Hepatic stellate cell (primary cell): ENCODE results near the gene GET4.

ENCODE experiments used
- DNase-seq: peaks from one replicate; pipeline ENCODE4 v3.0.0; 2011; ENCODE audit warnings: low spot score

The GET4 gene

DNA sequence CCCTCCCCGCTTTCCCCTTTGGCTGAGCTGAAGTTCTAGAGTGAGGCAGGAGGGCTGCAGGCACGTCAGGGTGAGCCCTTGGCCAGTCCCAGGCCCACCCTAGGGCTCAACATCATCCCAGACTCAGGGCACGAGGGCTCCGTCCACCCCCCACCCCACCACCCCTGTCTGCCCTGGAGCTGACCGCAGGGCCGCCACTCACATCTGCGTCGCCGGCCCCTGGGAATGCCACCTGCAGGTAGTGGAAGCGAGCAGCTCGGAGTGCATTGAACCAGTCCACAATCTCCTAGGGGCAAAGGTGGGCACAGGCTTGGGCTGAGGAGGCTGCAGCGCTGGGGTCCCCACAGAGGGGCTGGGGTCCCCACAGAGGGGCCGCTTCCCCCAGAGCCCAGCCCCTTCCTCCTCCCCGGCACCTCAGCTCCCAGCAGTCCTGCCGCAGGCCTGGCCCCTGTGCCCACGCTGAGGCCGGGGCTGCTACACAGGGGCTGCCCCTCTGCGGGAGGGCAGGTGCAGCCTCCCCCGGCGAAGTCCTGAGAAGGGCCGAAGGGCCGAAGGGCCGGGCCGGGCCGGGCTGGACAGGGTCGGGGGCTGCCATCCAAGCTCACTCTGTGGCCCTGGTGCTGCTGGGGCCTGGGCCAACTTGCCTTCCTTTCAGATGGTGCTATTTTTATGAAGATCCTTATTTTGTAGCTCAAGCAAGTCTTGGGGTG lies 24.1 kb downstream of the GET4 start:
- DNase-seq, result no peak

DNA sequence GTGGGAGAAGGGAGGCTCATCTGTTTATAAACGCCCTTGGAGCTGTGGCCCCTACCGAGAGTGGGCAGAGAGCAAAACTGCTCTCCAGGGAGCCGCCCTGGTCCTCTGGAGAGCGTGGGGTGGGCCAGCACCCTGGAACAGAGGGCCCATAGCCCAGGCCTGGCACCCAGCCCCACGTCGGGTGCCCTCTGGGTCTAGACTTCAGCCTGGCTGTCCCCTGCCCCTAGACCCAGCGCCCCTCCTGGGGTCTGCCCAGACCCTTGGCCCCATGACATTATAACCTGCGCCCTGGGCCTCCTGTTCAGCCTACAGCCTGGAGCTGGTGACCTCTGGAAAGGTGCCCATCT lies 24.7 kb downstream of the GET4 start:
- DNase-seq, result no peak

DNA sequence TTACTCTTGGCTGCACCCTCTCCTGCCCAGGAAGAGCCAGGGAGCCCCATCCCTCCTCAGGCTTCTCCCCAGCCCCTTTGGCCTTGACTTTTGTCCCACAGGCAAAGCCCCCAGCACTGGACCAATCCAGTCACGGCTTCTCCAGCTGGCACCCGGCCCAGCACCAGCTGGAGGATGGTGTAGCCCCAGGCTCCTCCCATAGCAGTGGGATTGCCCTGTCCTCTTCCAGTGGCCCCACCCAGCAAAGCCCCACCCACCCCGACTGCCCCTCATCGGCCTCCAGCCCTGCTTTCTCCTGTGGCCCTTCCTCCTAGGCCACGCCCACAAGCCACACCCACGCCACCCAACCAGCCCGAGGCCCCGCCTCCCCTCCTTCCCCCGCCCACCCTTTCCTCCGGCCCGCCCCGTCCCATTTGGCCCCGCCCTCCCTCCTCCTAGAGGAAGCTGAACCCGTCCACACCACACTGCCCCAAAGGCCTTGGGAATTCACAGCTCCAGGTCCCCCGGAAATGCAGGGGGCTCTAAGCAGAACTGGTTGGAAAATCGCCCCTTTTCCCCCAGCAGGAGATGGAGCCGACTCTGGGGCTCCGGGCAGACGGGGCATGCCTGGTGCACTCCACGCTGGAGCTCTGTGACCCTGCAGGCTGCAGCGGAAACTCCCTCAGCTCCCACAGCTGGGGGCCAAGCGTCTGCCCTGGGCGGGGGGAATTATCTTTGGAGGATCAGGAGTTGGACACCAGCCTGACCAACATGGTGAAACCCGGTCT lies 25.2 kb downstream of the GET4 start:
- peak; percentile 94 for DNase-seq

DNA sequence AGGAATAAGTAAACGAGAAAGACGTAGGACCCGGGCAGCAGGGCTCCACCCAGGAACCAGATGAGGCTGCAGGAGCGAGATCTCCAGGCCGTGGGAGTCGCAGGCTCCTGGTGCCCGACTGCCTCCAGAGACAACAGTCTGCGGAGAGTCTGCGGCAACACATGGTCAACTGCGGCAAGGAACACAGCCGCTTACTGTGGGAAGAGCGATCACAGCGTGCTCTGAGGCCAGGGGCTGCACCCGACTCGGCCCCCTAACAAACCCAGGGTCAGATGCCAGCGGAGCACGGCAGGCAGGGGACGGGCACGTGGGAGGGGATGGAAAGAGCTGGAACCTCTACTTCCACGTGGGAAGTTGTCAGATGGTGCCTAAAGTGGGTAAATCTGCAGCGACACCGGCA lies 26.6 kb downstream of the GET4 start:
- no peak for DNase-seq

DNA sequence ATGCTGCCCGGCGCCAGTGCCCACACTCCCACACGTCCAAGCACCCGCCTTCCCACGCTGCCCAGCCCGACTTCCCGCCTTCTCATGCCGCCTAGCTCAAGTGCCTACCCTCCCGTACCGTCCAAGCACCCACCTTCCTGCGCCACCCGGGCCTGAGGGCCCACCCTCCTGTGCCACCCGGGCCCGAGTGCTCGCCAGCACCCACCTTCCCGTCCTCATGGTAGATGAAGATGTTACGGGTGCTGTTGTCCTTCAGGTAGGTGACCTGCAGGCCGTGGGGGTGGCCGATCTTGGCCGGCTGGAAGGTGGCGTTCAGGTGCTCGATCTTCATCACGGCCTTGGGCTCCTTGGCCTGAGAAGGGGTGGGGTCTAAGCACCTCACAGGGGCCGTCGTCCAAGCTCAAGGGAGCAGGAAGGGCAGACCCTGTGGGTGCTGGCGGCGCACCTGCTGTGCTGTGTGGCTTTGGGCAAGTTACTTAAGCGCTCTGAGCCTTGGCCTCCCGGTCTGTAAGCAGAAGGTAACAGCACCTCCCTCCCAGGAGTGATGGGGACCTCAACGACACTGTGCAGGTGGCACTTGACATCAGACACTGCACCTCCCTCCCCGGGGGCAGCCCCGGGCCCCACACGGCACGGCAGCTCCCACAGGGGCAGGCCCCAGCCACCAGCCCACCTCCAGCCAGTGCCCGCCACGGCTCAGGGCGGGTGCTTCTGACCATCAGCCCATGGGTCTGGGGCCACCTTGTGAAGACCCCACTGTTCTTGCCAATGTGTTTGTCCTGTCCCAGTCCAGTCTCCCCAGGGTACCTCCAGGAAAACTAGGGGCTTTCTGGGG lies 27.8 kb downstream of the GET4 start:
- no peak for DNase-seq

DNA sequence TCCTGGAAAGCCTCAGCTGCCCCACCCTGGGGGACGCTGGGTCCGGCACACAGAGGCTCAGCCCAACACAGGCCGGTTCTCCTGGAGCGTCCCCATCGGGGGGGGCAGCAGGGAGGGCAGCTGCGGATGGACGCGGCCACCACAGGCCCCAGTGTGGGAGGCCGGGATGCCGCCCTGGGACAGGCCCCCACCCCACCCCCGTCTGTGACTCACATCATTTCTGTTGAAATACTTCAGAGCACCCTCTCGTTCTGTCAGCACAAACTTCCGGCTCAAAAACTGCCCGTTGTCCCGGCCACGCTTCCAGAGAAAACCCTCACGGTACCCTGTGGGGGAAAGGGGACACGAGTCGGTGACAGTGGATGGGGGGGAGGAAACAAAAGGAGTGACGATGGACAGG lies 28.5 kb downstream of the GET4 start:
- peak; percentile 81 for DNase-seq

DNA sequence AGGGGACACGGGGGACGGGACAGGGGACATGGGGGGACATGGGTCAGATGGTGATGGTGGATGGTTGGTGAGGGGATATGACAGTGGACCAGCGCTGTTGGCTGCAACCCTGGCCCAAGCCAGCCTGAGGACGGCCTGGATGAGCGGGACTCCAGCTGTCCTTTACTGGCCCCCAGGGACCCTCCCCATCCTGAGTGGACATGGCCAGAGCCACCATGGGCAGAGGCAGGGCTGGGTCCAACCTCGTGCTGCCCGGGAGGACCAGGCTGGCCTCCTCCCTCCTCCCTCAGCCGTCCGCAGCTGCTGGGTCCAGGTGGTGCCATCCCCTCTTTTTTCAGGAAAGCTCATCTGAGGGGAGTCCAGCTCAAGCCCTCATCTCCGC lies 30.4 kb downstream of the GET4 start:
- no peak for DNase-seq

DNA sequence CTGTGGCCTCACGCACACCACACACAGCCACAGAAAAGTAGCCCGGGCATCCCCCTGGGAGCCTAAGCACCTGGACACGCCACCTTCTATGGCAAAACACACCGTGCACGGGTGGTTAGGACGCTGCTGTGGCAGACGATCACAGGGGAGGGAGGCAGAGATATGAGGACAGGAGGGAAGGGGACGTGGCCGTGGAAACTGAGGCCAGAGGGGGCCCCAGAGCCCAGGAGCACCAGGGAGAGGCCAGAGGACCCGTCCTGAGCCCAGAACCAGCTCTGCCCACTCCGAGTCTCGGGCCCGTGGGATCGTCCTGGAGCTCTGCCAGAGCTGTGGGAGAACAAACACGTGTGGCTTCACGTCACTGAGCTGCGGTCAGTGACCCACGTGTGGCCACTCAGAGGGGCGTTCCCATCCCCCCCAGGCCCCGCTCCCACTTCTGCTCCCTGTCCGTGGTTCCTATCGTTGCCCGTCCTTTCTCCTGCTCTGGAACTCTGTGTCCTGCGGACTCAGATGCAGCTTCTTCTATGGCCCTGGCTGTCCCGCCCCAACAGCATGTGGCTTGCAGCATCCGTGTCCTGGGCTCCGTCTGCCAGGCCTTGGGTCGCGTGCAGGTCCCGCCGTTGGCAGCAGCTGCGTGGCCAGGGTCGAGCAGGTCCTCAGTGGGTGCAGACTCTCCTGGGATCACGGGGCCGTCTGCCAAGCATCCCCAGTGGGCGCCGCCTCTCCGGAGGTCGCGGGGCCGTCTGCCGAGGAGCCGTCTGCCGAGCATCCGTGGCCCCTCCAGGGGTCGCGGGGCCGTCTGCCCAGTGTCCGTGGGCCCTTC lies 31.0 kb downstream of the GET4 start:
- peak; percentile 43 for DNase-seq

DNA sequence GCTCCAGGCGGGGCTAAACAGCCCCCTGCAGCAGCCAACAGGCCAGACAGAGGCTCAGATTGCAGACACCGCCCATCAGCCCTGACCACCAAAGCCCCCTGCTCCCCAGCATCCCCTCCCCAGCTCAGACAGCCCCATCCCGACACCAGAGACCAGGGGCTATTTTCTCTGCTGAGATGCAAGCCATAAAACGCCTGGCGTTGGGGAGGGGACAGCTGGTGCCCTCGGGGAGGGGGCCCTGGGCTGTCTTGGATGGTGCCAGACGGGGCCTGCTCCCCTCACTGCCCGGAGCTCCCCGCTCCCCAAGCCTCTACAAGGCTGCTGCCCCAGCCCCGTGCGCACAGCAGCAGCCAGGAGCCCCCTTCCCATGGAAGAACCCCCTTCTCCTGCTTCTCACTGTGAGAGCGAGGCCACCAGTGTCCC lies 31.8 kb downstream of the GET4 start:
- DNase-seq, result no peak

DNA sequence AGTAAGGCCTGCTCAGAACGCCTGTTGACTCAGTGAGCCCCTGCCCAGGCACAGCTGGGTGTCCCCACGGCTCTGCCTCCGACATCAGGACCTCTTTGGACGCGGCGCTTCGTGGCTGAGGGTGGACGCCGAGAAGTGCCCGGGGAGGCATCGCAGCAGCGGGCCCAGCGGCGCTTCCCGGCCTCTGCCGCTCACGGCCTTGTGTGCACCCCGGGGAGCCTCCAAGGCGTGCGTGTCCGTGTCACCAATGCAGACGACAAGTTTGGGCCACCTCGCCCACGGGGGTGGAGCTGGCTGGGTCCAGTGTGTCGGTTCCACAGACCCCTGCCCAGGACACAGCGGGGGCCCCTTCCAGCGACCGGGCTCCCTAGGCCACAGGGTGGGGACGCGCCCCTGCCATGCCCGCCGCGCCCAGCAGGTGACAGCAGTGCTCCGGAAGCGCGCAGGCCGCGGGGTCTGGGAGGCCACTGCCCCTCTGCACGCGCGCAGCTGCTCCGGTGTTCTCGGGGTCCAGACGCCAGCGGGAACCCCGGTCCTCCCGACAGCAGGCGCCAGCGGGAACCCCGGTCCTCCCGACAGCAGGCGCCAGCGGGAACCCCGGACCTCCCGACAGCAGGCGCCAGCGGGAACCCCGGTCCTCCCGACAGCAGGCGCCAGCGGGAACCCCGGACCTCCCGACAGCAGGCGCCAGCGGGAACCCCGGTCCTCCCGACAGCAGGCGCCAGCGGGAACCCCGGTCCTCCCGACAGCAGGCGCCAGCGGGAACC lies 32.4 kb downstream of the GET4 start:
- DNase-seq, result peak; percentile 73

DNA sequence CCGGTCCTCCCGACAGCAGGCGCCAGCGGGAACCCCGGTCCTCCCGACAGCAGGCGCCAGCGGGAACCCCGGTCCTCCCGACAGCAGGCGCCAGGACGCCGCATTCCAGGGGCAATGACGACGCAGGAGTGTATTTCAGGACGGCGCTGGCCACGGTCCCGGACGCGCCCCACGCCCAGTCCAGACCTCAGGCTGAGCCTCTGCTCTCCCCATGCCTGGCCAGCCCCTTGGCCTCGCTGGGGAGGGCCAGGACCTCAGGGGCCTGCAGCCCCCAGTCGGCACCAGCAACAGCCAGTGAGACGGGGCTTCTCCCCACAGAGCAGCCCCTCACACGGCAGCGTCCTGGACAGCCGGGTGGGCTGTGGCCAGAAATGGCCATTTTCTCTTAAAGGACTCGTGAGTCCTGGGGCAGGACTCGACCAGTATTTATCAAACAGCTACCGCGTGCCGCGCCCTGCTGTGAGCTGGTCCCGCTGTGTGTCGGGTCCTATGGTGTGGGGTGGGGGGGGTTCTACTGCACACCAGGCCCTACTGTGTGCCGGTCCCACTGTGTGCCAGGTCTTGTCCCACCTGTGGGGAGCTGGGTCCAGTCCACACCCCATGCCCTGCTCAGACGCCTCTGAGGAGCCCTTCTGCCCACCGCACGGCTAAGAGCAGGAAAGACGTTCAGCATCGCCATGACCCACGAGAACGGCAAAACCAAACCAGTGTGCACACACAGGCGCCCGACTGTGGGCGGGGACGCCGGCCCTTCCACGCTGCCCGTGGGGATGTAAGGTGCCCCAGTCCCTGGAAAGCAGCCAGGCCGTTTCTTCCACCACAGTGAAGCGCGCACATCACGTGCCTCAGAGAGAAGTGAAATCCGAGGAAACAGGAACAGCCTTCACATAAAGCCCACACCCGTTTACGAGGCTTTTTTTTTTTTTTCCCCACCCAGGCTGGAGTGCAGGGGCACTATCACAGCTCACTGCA lies 33.3 kb downstream of the GET4 start:
- DNase-seq, result peak; percentile 74

DNA sequence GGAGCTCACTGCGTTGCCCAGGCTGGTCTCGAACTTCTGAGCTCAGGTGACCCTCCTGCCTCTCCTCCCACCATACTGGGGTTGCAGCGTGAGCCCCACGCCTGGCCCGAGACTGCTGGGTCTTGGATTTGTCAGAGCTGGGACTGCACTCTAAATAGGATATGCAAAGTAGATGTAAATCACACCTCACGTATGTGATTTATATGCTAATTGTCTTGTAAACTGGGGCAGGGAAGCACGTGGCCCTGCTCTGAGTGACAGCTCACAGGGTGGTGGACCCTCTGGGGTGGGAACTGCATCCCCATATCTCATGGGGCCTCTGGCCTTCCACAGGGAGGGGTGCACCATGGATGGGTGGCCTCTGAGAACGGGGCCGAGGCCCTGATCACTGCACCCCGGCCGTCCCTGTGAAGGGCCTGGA lies 34.1 kb downstream of the GET4 start:
- no peak for DNase-seq

DNA sequence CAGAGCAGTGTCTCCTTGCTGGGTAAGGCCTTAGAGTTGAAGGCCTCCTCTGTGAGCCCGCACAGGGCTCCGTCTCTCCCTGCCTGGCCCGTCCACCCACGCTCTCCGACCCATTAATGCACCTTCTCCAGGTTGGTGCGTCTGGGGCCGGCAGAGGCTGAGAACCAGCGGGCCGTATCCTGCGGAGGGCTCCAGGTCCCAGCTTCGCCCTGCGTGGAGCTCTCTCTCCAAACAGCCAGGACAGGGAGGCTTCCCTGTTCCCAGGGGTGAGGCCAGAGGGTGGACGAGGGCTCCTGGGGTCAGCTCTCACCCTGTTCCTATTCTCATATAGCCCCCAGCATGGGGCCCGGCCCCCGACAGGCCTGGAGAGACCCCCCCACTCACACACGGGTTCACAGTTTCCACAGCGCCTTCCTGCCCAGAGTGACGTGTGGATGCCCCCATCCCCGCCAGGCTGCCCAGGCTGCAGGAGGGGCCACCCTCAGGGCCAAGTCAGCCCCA lies 34.6 kb downstream of the GET4 start:
- DNase-seq, result no peak

DNA sequence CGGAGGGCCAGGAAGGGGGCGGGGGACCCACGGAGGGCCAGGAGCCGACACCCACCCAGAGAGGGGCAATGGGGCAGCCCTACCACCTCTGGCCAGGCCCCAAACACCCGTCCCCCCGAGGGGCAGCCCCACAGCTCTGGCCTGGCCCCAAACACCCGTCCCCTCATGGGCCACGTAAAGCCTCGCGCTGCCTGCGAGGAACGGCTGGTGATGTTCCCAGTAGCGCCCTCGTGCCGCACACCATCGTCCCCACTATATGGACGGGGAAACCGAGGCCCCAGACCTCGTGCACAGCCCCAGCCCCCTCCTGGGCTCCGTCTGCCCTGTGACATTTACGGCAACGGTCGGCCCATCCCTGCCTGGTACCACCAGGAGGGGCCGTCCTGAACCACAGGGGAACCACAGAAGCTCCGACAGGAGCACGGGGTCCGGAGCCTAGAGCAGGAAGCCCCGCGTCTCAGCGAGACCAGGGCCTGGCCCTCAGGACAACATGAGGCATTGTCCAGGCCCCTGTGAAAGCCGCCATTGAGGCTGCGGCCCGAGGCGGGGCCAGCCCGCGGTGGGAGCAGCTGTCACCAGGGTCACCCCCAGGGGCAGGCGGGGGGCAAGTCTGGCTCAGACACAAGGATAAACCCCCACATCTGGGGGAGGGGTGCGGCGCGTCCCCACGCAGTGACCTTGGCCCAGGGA lies 35.6 kb downstream of the GET4 start:
- DNase-seq, result no peak

DNA sequence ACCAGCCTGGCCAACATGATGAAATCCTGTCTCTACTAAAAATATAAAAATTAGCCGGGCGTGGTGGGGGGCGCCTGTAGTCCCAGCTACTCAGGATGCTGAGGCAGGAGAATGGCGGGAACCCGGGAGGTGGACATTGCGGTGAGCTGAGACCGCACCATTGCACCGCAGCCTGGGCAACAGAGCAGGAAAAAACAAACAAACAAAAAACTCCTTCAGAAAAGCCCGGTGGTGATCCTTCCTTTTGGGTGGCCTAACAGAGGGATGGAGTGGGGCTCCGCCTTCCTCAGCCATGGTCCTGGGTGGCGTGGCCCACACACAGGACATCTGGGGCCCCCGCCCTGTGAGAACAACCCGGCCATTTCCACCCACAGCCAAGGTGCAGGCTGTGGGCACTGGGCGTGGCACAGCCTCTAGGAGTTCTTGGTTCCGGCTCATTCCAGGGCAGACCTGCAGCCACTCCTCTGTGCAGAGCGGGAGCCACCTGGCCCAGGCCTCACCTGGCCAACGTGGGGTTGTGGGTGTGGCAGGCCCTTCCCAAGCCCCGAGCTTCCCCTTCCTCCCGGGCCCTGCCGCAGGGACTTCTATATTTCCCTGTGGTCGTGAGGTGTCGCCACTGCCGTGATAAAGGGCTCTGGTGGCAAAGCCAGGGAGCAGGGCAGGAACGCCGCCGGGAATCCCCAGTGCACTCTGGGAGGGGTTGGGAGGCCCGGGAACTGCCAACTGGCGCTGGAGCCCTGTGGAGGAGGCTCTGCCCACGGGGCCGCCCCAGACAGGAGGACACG lies 37.6 kb downstream of the GET4 start:
- DNase-seq, result no peak

DNA sequence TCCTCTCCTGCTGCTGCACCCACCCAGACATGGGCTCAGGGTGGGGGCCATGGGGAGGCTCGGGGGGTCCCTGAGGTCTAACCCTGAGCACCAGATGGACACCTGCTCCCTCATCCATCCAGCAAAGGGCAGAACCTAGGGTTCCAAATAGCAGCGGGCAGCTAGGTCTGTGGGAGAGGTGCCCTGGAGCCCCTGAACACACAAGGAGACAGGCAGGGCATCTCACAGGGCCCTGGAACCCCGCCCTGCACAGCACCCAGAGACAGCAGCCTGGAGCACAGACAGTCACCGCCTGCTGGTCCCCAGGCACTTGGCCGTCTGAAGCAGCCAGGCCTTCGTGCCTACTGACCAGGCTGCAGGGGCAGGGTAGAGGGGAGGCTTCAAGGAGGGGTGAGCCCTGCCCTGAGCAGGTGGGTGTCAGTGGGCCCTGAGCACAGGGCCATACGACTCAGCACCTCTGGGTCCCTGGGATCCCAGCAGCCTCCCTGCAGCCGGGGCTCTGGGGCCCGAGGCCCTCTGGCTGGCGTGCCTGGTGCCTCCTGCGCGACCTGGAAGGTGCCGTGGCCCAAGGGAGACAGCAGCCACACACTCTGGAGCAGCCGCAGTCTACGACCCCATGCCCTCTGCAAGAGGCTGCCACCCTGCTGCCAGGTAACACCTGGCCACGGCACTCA lies 38.3 kb downstream of the GET4 start:
- DNase-seq, result no peak

DNA sequence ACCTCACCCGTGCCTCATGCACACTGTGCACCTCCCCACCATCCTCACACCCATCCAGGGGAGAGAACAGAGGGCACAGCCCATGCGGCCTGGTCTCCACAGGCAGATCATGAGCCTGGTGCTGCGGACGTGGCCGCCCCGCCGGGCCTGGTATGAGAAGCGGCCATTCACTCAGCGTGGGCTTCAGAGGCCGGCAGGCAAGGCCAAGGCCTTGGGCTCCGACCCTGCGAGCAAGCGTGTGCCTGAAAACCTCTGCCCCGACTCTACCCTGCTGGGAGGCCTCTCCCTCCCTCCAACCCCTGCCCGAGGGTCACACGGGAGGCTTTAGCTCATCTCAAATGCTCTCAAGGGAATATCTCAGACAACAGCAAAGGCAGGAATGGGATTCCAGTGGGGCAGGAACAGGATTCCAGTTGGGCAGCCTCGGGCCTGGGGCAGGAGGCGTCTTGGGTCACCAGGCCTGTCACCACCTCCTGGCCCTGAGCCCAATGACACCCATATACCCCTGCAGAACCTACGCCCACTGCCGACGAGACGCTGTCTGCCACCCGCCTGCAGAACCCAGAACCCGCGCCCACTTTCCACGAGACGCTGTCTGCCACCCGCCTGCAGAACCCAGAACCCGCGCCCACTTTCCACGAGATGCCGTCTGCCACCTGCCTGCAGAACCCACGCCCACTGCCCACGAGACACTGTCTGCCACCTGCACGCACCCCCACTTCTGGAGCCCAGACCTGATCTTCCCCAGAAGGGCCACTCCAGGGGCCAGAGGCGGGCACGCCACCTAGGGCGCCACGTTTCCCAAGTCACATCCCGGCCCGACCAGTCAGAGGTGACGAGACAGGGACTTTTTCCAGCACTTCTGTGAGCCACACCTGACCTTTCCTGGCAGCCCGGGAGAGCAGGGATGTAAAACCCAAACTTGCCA lies 39.2 kb downstream of the GET4 start:
- no peak for DNase-seq
